Activated CD4-positive, CD25-positive, alpha-beta regulatory T cell treated with anti-CD3 and anti-CD28 coated beads, Interleukin-2, amount 50 U/mL, for 24 hours (primary cell): ENCODE data around the gene CRIP1.
A peak's percentile ranks its signal among the peaks of the same experiment; 100 is the strongest.

Experiments used
- ATAC-seq, 2 donors: fragments of 150-1000 bp; cut with Tn5 transposase; one replicate each; pipeline ENCODE4 v1.10.0; 2021; ENCODE audit warnings: mild to moderate bottlenecking in 1 of 2, moderate library complexity in 1 of 2

CRIP1 gene

DNA sequence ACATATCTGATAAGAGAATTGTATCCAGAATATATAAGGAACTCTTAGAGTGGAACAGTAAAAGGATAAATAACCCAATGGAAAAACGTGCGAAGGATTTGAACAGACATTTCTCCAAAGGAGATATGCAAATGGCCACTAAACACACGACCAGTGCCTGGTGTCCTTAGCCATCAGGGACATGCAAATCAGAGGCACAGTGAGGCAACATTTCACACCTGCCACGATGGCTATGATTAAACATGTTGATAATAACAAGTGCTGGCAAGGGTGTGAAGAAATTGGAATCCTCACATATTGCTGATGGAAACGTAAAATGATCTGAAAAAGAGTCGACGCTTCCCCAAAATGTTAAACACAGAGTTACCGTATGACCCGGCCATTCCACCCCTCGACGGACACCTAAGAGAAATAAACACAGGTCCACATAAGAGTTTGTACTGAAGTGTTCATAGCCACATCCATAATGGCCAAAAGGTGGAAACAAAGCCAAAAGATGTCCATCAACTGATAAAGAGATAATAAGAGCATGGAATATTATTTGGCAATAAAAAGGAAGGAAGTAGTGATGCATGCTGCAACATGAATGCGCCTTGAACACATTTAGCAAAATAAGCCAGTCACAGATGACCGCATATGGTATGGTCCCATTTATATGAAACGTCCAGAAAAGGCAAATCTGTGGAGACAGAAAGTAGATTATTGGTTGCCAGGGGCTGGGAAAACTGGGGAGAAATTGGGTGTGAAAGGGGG lies 33.4 kb downstream of the CRIP1 start:
- no peak for ATAC-seq

DNA sequence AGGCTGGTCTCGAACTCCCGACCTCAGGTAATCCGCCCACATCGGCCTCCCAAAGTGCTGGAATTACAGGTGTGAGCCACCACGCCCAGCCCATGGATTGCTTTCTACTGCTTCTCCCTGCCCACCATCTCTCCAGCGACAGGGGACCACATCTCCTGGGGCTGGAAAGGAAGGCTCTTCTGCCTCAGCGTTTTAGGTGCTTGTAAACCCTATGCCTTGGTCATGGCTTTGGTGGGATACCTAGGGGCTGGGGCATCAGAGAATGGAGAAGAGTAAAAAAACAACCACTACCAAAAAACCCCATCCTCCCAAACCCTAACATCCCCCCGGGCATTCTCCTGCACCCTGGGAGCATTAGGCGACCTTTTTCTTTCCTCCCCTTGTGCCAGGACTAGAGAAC lies 38.6 kb downstream of the CRIP1 start:
- ATAC-seq = no peak

DNA sequence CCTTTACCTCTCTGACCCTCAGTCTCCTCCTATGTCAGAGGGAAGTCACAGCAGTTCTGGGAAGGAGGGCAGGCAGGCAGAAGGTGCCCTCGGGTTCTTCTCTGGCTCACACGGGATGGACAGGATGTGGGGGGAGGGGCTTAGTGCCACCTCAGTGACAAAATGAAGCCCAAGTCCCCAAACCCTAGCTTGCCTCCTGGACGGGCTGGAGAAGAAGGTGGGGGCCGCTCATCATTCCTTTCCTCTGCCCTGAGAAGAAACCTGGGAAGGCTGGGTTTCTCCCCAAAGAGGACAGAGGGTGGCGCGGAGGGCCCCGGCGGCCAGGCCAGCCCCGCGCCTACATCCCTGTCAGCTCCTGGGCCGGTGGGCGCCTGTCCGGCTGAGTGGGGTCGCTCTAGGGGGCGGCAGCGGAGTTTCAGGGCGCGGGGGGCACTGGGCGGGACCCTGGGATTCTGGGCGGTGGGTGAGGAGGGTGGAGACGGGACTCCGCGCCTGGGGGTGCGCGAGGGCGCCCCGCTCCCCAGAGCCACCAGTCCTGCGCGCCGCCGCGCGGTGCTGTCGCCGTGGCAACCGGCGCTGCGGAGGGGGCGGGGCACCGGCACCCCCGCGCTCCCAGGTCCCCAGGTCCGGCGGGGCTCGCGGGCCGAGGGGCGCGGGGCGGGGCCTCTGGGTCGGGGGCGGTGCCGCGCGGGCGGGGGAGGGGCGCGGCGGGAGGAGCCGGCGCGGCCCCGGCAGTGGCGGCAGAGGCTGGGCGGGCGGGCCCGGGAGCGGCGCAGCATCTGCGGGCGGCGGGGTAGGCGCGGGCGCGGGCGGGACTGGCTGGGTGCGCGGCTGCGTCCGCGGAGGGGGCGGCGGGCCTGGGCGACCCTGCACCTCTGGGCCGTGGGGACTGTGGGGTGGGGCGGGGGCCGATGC lies 39.4 kb downstream of the CRIP1 start, which contains the start of gene TMEM121:
Gene TMEM121 (plus strand): TSS at position 723 of the 915 bp plus-strand sequence. CDS start 2,252 bp downstream, outside the sequence.
- no peak for ATAC-seq

DNA sequence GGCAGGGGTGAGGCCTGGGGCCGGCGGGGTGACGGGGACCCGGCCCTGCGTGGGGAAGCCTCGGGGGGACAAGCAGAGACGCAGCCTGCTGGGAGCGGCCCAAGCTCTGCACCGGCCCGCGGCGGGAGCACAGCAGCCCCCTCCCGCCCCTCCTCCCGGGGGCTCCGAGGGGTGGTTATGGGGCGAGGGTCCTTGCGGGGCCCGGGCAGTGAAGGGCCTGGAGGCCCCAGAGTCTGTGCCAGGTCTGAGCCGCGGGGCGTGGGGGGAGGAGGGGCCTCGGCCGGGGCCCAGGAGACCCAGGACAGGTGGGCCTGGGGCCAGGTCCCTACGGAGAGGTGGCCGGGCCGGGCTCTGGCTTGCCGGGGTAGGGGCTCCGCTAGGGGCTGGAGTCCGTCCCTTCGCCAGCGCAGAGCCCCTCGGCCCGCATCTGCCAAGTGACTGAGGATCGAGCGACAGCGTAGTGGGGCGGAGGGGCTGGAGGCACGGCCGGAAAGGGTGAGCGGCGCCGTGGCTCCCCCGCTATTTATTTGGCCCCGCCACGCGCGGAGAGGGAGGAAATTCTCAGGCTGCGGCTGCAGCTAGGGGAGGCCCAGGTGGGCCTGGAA lies 40.2 kb downstream of the CRIP1 start:
- no peak for ATAC-seq

DNA sequence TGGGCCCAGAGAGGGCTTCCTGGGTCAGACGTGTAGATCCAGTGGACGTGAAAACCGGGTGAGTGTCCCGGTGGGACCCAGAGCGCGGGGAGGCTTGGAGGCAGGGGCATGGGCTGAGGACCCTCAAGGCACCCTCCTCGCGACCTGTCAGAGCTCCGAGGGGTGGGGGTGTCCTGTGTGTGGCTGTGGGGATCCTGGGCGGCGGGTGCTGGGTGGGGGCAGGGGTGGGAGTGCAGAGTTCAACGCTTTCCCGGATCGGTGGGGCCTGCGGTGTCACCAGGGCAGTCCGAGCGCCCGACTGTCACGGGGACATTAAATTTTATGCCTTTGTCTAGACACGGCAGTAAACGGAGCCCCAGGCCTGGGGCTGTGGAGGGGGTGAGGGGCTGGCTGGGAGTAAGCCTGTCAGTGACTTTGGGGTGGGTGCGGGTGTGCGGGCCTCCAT lies 40.7 kb downstream of the CRIP1 start:
- no peak for ATAC-seq

DNA sequence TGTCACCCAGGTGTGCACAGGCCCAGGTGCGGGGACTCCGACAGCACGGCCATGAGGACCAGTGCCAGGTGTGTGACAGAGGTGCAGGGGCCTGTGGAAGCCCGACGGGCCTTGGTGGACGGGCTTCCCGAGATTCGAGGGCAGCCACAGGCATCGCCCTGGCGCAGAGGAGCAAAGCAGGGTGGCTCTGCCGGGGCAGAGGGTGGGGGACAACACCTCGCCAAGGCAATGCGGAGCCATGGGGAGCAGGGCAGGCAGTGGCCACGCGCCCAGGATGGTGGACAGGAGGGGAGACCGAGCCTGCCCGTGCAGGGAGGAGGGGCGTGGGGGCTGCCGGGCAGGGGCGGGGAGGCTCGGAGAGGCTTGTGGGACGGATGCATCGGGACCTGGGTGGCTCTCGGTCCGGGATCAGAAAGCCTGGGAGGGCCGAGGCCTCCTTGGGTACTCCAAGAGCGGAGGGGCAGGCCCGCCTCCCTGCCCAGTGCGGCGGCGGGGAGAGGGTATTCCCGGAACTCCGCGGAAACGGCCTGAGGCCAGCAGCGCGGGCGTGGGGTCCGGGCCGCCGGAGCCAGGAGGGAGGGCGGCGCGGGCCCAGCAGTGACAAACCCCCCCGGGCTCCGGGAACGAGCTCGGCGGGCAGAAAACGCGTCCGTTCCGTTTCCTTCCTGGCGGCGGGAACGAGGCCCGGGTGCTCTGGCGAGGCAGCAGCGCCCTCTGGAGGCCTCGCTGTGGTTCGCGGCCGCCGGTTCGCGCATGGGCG lies 41.3 kb downstream of the CRIP1 start:
- ATAC-seq = peak; percentile 62 to 67

DNA sequence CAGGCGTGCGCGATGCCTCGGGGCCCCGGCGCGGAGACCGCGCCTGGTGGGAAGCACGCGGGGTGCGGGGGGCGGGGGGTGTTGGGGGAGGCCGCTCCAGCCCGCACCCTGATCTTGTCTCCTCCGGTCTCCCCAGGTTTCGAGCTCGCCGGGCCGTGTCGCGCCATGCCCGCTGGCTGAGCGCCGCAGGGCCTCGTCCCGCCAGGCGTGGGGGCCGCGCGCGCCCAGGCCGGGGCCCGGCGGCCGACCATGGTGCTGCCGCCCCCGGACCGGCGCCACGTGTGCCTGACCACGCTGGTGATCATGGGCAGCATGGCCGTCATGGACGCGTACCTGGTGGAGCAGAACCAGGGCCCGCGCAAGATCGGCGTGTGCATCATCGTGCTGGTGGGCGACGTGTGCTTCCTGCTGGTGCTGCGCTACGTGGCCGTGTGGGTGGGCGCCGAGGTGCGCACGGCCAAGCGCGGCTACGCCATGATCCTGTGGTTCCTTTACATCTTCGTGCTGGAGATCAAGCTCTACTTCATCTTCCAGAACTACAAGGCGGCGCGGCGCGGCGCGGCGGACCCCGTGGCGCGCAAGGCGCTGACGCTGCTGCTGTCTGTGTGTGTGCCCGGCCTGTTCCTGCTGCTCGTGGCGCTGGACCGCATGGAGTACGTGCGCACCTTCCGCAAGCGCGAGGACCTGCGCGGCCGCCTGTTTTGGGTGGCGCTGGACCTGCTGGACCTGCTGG lies 42.1 kb downstream of the CRIP1 start:
- peak; percentile 55 to 57 for ATAC-seq

DNA sequence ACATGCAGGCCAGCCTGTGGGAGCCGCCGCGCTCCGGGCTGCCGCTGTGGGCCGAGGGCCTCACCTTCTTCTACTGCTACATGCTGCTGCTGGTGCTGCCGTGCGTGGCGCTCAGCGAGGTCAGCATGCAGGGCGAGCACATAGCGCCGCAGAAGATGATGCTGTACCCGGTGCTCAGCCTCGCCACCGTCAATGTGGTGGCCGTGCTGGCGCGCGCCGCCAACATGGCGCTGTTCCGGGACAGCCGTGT lies 42.6 kb downstream of the CRIP1 start:
- ATAC-seq = peak; percentile 11 to 29

DNA sequence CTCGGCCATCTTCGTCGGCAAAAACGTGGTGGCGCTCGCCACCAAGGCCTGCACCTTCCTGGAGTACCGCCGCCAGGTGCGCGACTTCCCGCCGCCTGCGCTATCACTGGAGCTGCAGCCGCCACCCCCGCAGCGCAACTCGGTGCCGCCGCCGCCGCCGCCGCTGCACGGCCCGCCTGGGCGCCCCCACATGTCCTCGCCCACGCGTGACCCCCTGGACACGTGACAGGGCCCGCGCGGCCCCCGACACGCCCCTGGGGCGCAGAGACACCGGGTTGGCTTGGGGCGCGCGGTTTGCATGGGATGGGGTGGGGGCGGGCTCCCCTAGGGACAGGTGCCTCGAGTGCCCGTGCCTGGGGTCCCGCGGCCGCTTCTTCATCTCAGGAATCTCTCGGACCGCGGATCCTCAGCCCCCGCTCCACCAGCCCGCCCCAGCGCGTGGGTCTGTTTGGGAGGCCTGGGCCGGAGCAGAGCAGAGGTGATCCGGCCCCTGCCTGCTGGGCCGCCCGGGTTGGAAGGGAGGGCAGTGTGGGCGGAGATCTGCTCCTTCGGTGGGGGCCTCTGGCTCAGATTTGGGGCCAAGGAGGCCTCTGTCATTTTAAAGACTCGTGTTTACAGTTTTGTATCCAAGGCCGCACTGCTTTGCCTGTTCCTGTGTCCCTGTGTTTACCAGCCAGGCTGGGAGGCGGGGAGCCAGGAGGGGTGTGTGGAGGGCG lies 43.0 kb downstream of the CRIP1 start:
- peak; percentile 6 for ATAC-seq

DNA sequence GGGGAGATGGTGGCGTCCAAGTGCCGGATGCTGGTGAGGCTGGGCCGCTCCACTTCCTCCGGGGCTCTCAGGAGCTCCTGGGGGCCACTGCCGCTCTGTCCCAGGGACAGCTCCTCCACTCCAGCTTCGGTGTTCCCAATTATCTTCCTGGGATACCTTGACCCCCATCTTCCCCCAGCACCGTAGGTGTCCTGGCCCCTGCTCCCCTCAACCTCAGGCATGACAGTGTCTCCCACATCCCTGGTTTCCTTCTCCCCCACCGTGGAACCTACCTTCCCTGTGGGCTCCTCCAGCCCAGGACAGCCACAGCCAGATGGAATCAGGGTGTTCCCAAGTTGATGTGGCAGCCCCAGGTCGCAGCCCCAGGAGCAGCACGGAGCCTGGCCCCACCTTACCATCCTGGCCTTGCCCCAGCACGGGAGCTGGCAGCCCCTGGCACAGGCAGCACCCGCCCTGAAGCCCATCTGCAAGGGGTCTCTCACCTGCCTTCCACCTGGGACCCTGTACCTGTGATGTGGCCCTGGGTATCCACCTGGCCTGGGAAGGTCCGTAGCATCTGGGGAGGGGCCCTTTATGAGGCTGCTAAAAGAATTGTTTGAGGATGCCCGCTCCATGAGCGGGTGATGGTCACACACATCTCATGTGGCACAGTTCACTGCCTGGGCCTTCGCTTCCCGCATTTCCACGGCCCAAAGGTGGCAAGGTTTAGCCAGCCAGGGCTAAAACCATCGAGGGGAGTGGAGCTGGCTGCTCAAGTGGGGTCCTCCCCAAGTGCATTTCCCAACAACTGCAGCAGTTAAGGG lies 43.8 kb downstream of the CRIP1 start:
- ATAC-seq = peak in 1 of 2 donors; percentile 6

DNA sequence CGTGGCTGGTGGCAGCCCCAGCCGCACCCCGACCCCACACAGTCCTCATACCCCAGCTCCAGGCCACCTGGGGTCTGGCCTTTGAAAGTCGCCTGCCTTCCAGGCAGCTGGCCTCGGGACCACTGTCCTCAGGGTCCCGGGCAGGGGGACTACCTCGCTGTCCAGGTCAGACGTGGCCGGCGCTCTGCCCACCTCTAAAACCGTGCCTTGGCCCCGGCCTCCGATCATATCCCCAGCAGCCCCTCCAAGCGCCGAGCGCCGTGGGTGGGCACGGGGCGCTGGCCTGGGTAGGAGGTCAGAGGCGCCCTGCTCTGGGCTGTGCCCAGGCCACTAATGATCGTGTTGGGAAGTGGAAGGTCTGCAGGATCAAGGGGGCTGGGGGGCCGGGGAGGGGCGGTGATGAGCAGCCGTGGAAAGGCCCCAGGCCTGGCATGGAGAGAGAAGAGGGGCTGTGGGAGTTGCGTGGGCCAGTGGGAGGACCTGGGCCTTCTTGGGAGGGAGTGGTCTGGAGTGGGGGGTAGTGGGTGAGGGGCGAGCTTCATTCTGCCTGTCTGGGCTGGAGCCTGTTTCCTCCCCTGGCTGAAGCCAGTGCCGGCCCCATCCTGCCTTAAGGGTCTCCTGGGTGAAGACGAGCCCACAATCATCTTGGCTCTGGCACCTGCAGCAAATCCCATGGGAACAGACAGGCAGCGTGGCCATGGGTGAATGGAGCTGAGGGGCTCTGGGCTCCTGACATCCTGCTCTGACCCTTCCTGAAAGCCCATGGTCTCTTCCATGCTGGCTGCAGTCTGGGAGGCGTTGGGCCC lies 44.6 kb downstream of the CRIP1 start:
- no peak for ATAC-seq

DNA sequence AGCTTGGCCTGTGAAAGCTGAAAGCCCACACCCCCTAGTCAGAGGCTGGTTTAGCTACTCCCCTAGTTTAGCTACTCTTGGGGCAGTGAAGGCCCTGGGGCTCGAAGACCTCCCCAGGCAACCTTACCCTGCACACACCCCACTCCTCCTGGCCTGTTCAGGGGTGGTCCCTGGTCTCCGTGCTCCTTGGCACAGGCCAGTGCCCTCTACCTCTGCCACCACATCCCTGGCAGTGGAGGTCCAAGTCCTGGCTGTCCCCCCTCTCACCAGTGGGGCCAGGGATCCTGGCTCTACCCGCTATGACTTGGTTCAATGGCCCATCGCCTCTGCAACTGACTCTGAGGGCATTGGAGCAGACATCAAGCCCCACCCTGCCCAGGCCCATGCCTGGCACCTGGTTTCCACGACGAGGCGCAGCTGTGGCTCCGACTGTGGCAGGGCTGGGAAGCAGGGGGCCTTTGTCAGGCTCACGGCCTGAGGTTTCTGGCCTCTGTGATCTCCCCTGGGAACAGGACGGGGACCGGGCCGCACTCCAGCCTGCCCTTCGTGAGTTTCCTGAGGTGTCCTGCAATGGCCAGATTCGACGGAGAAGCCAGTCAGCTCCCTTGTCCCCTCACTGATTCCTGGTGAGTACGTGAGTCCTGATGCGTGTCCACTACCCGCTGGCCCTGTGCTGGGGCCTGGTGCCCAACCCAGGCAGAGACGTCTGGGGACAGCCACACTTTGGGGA lies 45.4 kb downstream of the CRIP1 start:
- ATAC-seq = no peak

DNA sequence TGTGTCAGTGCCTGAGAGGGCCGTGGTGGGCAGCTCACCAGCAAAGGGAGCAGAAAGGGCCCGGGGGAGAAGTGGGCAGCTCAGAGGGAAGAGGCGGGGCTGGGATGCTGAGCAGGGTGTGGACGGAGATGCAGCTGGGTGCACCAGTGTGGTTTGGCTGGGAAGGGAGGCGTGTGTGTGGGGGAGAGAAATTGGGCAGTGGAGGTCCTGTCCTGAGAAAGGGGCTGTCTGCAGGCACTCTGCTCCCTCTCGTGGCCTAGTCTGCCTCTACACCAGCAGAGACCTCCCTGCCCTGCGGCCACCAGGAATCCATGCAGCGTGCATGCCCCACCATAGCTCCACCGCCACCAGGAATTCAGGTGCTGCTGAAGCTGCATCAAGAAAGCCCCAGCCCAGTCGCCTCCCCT lies 46.1 kb downstream of the CRIP1 start:
- no peak for ATAC-seq

DNA sequence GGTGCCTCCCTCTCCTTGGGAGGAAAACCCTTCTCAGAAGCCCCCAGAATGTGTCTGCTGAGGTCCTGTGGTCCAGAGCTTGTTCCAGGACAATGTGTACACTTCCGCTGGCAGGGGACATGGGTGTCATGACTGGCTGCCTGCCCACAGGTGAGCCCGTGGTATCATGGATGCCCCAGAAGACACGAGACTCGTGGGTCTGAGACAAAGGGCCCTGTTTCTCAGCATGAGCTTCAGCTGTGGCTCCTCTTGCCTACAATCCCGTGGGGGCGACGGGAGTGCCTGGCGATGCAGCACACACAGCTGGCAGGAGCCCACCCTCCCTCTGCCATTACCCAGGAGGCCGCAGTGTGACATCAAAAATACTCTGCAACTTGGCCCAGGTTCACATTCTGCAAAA lies 46.7 kb downstream of the CRIP1 start:
- ATAC-seq = no peak

DNA sequence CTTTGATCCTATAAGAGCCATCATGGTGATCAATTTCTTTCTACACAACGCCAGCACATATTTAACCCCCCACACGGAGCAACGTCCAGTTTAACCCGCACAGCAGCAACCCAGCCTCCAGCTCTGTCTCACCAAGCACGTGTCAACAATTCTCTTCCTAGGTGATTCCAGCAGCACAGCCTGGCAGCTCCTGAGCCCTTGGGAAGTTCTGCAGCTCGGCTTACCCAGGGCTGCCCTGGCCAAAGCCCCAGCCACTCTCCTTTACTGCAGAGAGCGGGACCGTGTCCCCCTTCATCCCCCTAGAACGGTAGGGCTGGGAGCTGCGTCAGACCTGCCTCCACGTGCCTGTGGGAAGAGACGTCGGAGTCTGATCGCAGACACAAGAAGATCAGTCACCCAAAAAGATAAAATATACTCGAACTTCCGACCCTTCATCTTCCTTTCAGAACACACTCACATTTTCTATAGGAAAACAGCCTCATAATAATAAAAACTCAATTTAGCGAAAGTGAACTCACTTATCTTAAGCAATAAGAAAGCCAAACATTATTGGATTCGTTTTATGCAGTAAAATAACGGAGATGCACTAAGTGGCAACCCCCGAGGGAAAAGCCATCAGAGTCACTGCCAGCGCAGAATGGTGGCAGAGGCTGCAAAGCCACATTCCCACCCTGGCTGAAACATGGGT lies 47.3 kb downstream of the CRIP1 start:
- ATAC-seq = no peak

DNA sequence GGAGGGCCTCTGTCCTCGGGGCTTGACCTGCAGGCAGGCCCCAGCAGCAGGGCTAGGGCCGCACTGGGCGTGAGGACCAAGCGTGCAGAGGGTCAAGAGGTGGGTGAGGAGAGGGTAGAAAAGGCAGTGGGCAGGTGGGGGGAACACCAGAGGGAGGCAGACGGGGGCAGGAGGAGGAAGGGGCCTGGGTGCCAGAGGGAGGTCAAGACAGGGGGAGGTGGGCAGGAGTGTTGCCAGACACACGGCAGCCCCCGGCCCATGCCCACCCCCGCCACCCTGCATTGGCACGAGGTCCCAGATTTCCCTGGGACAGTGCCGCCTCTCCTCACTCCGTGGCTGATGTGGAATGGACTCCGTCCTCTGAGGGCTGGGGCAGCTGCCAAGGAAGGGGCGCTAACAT lies 47.9 kb downstream of the CRIP1 start:
- ATAC-seq = no peak

DNA sequence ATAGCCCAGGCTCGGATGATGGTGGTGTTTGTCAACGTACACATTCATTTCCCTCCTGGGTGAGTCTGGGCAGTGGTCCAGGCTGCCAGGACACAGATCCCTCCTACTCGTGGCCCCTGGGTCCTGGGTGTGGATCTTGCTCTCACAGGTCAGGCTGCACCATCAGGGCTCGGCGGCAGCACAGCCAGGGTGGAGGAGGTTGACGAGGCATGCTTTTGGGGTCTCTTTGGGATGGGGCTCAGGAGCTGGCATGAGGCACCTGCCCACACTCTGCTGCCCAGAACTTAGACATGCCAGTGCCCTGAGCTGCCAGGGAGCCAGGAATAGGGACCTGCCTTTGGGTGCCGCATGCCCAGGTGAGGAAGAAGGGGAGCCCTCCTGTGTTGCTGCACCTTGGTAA lies 49.4 kb downstream of the CRIP1 start:
- no peak for ATAC-seq
